WTC11 (cell line): ENCODE measurements around the gene MALSU1. TPM values are rescaled to one million over a fixed set of nuclear protein-coding genes. Genes with fewer than 3 reads are reported as not detected.
"Not testable (repeated sequence)": the region's sequence is repeated elsewhere in the genome, so short reads cannot be mapped to it uniquely, and the experiment has no call there.

Experiments
- ATAC-seq: fragments of 200-7000 bp; cut with Tn5 transposase; 2 replicates; pipeline ENCODE4 v1.10.0; 2021; ENCODE audit warnings: mild to moderate bottlenecking, moderate library complexity
- CTCF ChIA-PET: fragments of 300-600 bp; sonication (Branson Sonifier 250); formaldehyde crosslinking; loops from one replicate; lab custom pipeline; 2021; ENCODE audit warnings: antibody characterized with exemption; lab: Charles Lee
- POLR2A ChIA-PET: fragments of 350-600 bp; sonication (Branson Sonifier 250); formaldehyde crosslinking; loops from one replicate; lab custom pipeline; 2021; ENCODE audit warnings: antibody characterized with exemption; lab: Charles Lee
- DNase-seq: peaks from one replicate; pipeline ENCODE4 v3.0.0; 2021; ENCODE audit warnings: low spot score
- H3K27ac Mint-ChIP-seq: 2 replicates; pipeline ENCODE4 v1.8.0; 2021; ENCODE audit warnings: mixed read lengths
- H3K27me3 Mint-ChIP-seq: 2 replicates; pipeline ENCODE4 v1.8.0; 2021; ENCODE audit warnings: low read depth, mild to moderate bottlenecking, moderate library complexity, mixed read lengths
- H3K36me3 Mint-ChIP-seq: 2 replicates; pipeline ENCODE4 v1.8.0; 2021; ENCODE audit warnings: mixed read lengths
- H3K4me1 Mint-ChIP-seq: 2 replicates; pipeline ENCODE4 v1.8.0; 2022; ENCODE audit warnings: mixed read lengths
- H3K4me3 Mint-ChIP-seq: 2 replicates; pipeline ENCODE4 v1.8.0; 2021; ENCODE audit warnings: mild to moderate bottlenecking, moderate library complexity, mixed read lengths
- H3K9me3 Mint-ChIP-seq: 2 replicates; pipeline ENCODE4 v1.8.0; 2021; ENCODE audit warnings: mixed read lengths
- CREM ChIP-seq: sonication (generic); formaldehyde crosslinking; IDR thresholded peaks from 2 replicates; pipeline ENCODE4 v1.8.1; 2022; ENCODE audit warnings: mild to moderate bottlenecking, missing genetic modification reagents, moderate library complexity
- EMX1 ChIP-seq: fragments of 250-450 bp; sonication (Bioruptor Pico); IDR thresholded peaks from 2 replicates; pipeline ENCODE4 v1.8.0; 2021; ENCODE audit warnings: mild to moderate bottlenecking
- ETV6 ChIP-seq: sonication (generic); formaldehyde crosslinking; IDR thresholded peaks from 2 replicates; pipeline ENCODE4 v1.8.1; 2022; ENCODE audit warnings: mild to moderate bottlenecking, missing genetic modification reagents
- FOXK1 ChIP-seq: sonication (generic); formaldehyde crosslinking; IDR thresholded peaks from 2 replicates; pipeline ENCODE4 v1.8.0; 2022; ENCODE audit warnings: mild to moderate bottlenecking, moderate library complexity, missing genetic modification reagents
- NFATC4 ChIP-seq: fragments of 250-450 bp; sonication (Bioruptor Pico); IDR thresholded peaks from 2 replicates; pipeline ENCODE4 v1.9.0; 2021; ENCODE audit warnings: mild to moderate bottlenecking
- NFE2L1 ChIP-seq: sonication (generic); formaldehyde crosslinking; IDR thresholded peaks from 2 replicates; pipeline ENCODE4 v1.8.1; 2023; ENCODE audit warnings: missing genetic modification reagents
- NR2C2 ChIP-seq: sonication (generic); formaldehyde crosslinking; IDR thresholded peaks from 2 replicates; pipeline ENCODE4 v1.8.0; 2022; ENCODE audit warnings: mild to moderate bottlenecking, missing genetic modification reagents
- OVOL2 ChIP-seq: fragments of 250-450 bp; sonication (Bioruptor Pico); IDR thresholded peaks from 2 replicates; pipeline ENCODE4 v1.9.0; 2021; ENCODE audit warnings: mild to moderate bottlenecking, borderline replicate concordance
- SMAD3 ChIP-seq: sonication (generic); formaldehyde crosslinking; IDR thresholded peaks from 2 replicates; pipeline ENCODE4 v1.8.0; 2022; ENCODE audit warnings: missing genetic modification reagents, mild to moderate bottlenecking, borderline replicate concordance
- SP1 ChIP-seq: sonication (generic); formaldehyde crosslinking; conservative IDR thresholded peaks from 2 replicates; pipeline ENCODE4 v1.8.1; 2022; ENCODE audit warnings: missing genetic modification reagents
- STAT6 ChIP-seq: sonication (generic); formaldehyde crosslinking; conservative IDR thresholded peaks from 2 replicates; pipeline ENCODE4 v1.8.1; 2023; ENCODE audit warnings: mild to moderate bottlenecking, low read depth, missing genetic modification reagents, moderate library complexity
- TP53 ChIP-seq: sonication (generic); formaldehyde crosslinking; IDR thresholded peaks from 2 replicates; pipeline ENCODE4 v1.8.1; 2023; ENCODE audit warnings: mild to moderate bottlenecking, missing genetic modification reagents
- ZNF281 ChIP-seq: sonication (generic); formaldehyde crosslinking; IDR thresholded peaks from 2 replicates; pipeline ENCODE4 v1.8.0; 2023; ENCODE audit warnings: mild to moderate bottlenecking, missing genetic modification reagents
- ZNF317 ChIP-seq: sonication (generic); formaldehyde crosslinking; IDR thresholded peaks from 2 replicates; pipeline ENCODE4 v1.8.1; 2023; ENCODE audit warnings: low read depth, mild to moderate bottlenecking, moderate library complexity, missing genetic modification reagents, borderline replicate concordance
- total RNA-seq: library from RNA; stranded (reverse); gene quantifications from 3 replicates; pipeline ENCODE4 v1.2.3, GENCODE V29; 2021
- TF ChIP-seq, protein P1 (sequence below): sonication (generic); formaldehyde crosslinking; IDR thresholded peaks from 2 replicates; pipeline ENCODE4 v1.8.1; 2022; ENCODE audit warnings: mild to moderate bottlenecking, missing genetic modification reagents, moderate library complexity, borderline replicate concordance
- TF ChIP-seq, protein P2 (sequence below): sonication (generic); formaldehyde crosslinking; IDR thresholded peaks from 2 replicates; pipeline ENCODE4 v1.8.0; 2023; ENCODE audit warnings: missing genetic modification reagents
- TF ChIP-seq, protein P3 (sequence below): sonication (generic); formaldehyde crosslinking; conservative IDR thresholded peaks from 2 replicates; pipeline ENCODE4 v1.8.1; 2022; ENCODE audit warnings: mild to moderate bottlenecking, missing genetic modification reagents
- TF ChIP-seq, protein P4 (sequence below): fragments of 250-450 bp; sonication (Bioruptor Pico); IDR thresholded peaks from 2 replicates; pipeline ENCODE4 v1.9.0; 2021; ENCODE audit warnings: mild to moderate bottlenecking, borderline replicate concordance
- TF ChIP-seq, protein P5 (sequence below): sonication (generic); formaldehyde crosslinking; IDR thresholded peaks from 2 replicates; pipeline ENCODE4 v1.8.1; 2023; ENCODE audit warnings: mild to moderate bottlenecking, missing genetic modification reagents

MALSU1 gene
- total RNA-seq, 1 experiment from 2014 or later = 81.5 TPM

- Mint-ChIP-seq H3K4me1 (no peaks in the 10 kb centered on the region), H3K4me3 (no peak overlapping the region), H3K27me3 (no peaks in the 10 kb centered on the region), H3K27ac (no peak overlapping the region), H3K36me3 (peaks cover 75% of the 10 kb centered on the region), H3K9me3 (no peaks in the 10 kb centered on the region; the same call in 1 of the 2 replicates)
- ChIA-PET POLR2A (no interaction called here), CTCF (no interaction called here)
- DNase-seq (no peak), ATAC-seq (no peak)
- no peak for TF ChIP-seq FOXK1
- no peak for TF ChIP-seq NR2C2 (CRISPR knock-in tag)
- TF ChIP-seq SP1 (CRISPR knock-in tag) = no peak
- TF ChIP-seq TP53 (CRISPR knock-in tag) = no peak
- no peak for TF ChIP-seq ZNF281 (CRISPR knock-in tag)
- TF ChIP-seq, protein P1, sequence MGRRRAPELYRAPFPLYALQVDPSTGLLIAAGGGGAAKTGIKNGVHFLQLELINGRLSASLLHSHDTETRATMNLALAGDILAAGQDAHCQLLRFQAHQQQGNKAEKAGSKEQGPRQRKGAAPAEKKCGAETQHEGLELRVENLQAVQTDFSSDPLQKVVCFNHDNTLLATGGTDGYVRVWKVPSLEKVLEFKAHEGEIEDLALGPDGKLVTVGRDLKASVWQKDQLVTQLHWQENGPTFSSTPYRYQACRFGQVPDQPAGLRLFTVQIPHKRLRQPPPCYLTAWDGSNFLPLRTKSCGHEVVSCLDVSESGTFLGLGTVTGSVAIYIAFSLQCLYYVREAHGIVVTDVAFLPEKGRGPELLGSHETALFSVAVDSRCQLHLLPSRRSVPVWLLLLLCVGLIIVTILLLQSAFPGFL (CRISPR knock-in tag) = no peak
- TF ChIP-seq, protein P2, sequence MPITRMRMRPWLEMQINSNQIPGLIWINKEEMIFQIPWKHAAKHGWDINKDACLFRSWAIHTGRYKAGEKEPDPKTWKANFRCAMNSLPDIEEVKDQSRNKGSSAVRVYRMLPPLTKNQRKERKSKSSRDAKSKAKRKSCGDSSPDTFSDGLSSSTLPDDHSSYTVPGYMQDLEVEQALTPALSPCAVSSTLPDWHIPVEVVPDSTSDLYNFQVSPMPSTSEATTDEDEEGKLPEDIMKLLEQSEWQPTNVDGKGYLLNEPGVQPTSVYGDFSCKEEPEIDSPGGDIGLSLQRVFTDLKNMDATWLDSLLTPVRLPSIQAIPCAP (CRISPR knock-in tag) = no peak
- no peak for TF ChIP-seq OVOL2 (CRISPR knock-in tag)
- no peak for TF ChIP-seq NFATC4
- TF ChIP-seq, protein P3, sequence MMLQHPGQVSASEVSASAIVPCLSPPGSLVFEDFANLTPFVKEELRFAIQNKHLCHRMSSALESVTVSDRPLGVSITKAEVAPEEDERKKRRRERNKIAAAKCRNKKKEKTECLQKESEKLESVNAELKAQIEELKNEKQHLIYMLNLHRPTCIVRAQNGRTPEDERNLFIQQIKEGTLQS = no peak
- TF ChIP-seq ZNF317 (CRISPR knock-in tag) = no peak
- no peak for TF ChIP-seq CREM
These were observed 9.6 kb downstream of the MALSU1 start for GRCh38 chr7:23308754-23309153.

DNA sequence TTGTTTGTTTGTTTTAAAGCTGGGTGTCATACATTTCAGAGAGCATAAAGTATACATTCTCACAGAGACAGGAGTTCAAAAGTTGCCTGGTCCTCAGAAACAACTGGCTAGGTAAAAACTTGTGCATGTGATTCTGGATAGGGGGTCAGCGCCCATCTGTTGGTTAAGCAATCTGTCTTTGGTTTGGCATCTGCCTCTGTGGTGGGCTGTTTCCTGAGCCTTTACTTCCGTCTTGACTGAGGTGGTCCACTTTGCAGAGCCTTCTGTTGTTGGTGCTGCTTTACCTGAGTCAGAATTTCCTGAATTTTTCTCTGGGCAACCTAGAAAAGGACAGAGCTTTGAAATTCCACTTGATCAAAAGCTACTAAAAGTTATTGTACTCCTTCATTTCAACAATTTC, 13.0 kb downstream of the MALSU1 start:
- H3K27me3 Mint-ChIP-seq, CTCF ChIA-PET, H3K4me3 Mint-ChIP-seq, DNase-seq, H3K27ac Mint-ChIP-seq, H3K9me3 Mint-ChIP-seq, ATAC-seq, H3K4me1 Mint-ChIP-seq: not testable (repeated sequence)
- H3K36me3 Mint-ChIP-seq = peaks cover 78% of the 10 kb centered on the region
- POLR2A ChIA-PET = interaction anchor here (0.6 kb wide), 1 partner anchor 172 kb away, joined by 4 read pairs; no protein-coding TSS in a partner anchor

DNA sequence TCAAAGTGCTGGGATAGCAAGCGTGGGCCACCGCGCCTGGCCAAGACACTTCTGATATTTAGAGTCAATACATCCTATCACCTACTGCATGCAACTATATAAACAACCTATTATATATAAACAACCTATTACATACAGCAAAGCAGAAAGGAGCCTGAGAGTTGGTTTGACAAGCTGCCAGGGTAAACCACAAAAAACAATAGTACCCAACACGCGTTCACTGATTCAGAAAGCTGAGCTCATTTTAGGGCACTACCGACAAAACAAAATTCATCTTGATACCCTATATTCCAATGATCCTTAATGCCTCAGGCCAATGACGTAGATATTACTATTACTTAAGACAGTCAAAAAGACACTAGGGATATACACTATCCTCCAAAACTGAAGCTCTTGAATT, 16.2 kb downstream of the MALSU1 start:
- ATAC-seq (no peak), DNase-seq (no peak)
- no peak overlapping the region for H3K4me3 Mint-ChIP-seq
- peaks cover 89% of the 10 kb centered on the region for H3K36me3 Mint-ChIP-seq
- no peak overlapping the region for H3K27ac Mint-ChIP-seq
- POLR2A ChIA-PET = no interaction called here
- peaks cover 3% of the 10 kb centered on the region; the same call in 1 of the 2 replicates for H3K9me3 Mint-ChIP-seq
- CTCF ChIA-PET = interaction anchor here (1.2 kb wide), 1 partner anchor 42 kb away, joined by 4 read pairs; no protein-coding TSS in a partner anchor
- H3K27me3 Mint-ChIP-seq = no peaks in the 10 kb centered on the region
- H3K4me1 Mint-ChIP-seq = no peaks in the 10 kb centered on the region
- TF ChIP-seq TP53 (CRISPR knock-in tag) (no peak), EMX1 (CRISPR knock-in tag) (no peak), SMAD3 (CRISPR knock-in tag) (no peak), NFE2L1 (CRISPR knock-in tag) (no peak), ETV6 (CRISPR knock-in tag) (no peak), STAT6 (CRISPR knock-in tag) (no peak)
- TF ChIP-seq, protein P4, sequence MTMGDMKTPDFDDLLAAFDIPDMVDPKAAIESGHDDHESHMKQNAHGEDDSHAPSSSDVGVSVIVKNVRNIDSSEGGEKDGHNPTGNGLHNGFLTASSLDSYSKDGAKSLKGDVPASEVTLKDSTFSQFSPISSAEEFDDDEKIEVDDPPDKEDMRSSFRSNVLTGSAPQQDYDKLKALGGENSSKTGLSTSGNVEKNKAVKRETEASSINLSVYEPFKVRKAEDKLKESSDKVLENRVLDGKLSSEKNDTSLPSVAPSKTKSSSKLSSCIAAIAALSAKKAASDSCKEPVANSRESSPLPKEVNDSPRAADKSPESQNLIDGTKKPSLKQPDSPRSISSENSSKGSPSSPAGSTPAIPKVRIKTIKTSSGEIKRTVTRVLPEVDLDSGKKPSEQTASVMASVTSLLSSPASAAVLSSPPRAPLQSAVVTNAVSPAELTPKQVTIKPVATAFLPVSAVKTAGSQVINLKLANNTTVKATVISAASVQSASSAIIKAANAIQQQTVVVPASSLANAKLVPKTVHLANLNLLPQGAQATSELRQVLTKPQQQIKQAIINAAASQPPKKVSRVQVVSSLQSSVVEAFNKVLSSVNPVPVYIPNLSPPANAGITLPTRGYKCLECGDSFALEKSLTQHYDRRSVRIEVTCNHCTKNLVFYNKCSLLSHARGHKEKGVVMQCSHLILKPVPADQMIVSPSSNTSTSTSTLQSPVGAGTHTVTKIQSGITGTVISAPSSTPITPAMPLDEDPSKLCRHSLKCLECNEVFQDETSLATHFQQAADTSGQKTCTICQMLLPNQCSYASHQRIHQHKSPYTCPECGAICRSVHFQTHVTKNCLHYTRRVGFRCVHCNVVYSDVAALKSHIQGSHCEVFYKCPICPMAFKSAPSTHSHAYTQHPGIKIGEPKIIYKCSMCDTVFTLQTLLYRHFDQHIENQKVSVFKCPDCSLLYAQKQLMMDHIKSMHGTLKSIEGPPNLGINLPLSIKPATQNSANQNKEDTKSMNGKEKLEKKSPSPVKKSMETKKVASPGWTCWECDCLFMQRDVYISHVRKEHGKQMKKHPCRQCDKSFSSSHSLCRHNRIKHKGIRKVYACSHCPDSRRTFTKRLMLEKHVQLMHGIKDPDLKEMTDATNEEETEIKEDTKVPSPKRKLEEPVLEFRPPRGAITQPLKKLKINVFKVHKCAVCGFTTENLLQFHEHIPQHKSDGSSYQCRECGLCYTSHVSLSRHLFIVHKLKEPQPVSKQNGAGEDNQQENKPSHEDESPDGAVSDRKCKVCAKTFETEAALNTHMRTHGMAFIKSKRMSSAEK (CRISPR knock-in tag) = no peak
- TF ChIP-seq, protein P5, sequence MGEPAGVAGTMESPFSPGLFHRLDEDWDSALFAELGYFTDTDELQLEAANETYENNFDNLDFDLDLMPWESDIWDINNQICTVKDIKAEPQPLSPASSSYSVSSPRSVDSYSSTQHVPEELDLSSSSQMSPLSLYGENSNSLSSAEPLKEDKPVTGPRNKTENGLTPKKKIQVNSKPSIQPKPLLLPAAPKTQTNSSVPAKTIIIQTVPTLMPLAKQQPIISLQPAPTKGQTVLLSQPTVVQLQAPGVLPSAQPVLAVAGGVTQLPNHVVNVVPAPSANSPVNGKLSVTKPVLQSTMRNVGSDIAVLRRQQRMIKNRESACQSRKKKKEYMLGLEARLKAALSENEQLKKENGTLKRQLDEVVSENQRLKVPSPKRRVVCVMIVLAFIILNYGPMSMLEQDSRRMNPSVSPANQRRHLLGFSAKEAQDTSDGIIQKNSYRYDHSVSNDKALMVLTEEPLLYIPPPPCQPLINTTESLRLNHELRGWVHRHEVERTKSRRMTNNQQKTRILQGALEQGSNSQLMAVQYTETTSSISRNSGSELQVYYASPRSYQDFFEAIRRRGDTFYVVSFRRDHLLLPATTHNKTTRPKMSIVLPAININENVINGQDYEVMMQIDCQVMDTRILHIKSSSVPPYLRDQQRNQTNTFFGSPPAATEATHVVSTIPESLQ (CRISPR knock-in tag) = no peak
